ENCODE measurements around the gene MSH6. TPM values are rescaled to one million over a fixed set of nuclear protein-coding genes. Genes with fewer than 3 reads are reported as not detected.

Gene MSH6
- total RNA-seq, 1 experiment from 2014 or later: 88.1 TPM

- Mint-ChIP-seq H3K27me3 (ENCODE audit: unreplicated experiment) (no peaks in the 10 kb centered on the region), H3K4me1 (ENCODE audit: low read depth, unreplicated experiment) (no peaks in the 10 kb centered on the region), H3K27ac (ENCODE audit: unreplicated experiment) (no peak overlapping the region), H3K9me3 (ENCODE audit: low read depth, unreplicated experiment) (peaks cover 4% of the 10 kb centered on the region), H3K36me3 (ENCODE audit: insufficient read depth, unreplicated experiment) (peaks cover 68% of the 10 kb centered on the region), H3K4me3 (ENCODE audit: low read depth, unreplicated experiment) (no peak overlapping the region)
- TF ChIP-seq, protein P1, sequence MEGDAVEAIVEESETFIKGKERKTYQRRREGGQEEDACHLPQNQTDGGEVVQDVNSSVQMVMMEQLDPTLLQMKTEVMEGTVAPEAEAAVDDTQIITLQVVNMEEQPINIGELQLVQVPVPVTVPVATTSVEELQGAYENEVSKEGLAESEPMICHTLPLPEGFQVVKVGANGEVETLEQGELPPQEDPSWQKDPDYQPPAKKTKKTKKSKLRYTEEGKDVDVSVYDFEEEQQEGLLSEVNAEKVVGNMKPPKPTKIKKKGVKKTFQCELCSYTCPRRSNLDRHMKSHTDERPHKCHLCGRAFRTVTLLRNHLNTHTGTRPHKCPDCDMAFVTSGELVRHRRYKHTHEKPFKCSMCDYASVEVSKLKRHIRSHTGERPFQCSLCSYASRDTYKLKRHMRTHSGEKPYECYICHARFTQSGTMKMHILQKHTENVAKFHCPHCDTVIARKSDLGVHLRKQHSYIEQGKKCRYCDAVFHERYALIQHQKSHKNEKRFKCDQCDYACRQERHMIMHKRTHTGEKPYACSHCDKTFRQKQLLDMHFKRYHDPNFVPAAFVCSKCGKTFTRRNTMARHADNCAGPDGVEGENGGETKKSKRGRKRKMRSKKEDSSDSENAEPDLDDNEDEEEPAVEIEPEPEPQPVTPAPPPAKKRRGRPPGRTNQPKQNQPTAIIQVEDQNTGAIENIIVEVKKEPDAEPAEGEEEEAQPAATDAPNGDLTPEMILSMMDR (IDR thresholded peaks at IDR 0.05; ENCODE audit: unreplicated experiment): no peak
- CTCF ChIA-PET: no interaction called here
- BruUV-seq (replicated peaks): no TSS peak
- no peak for DNase-seq
- intact Hi-C loops (cut with micrococcal nuclease; ENCODE audit: unreplicated experiment): no loop called here
Measured at GRCh38 chr2:47803363-47803762, 20.4 kb downstream of the MSH6 start.

GRCh38 chr2:47803770-47804169 lies 20.8 kb downstream of the MSH6 start:
- Mint-ChIP-seq H3K36me3 (ENCODE audit: insufficient read depth, unreplicated experiment) (peaks cover 68% of the 10 kb centered on the region), H3K4me1 (ENCODE audit: low read depth, unreplicated experiment) (no peaks in the 10 kb centered on the region), H3K4me3 (ENCODE audit: low read depth, unreplicated experiment) (no peak overlapping the region), H3K27me3 (ENCODE audit: unreplicated experiment) (no peaks in the 10 kb centered on the region), H3K27ac (ENCODE audit: unreplicated experiment) (no peak overlapping the region), H3K9me3 (ENCODE audit: low read depth, unreplicated experiment) (peaks cover 4% of the 10 kb centered on the region)
- DNase-seq: no peak
- intact Hi-C loops (cut with micrococcal nuclease; ENCODE audit: unreplicated experiment): no loop called here
- TF ChIP-seq, protein P1 (IDR thresholded peaks at IDR 0.05; ENCODE audit: unreplicated experiment): no peak
- CTCF ChIA-PET: no interaction called here
- BruUV-seq (replicated peaks): no TSS peak

GRCh38 chr2:47805850-47806249 lies 22.9 kb downstream of the MSH6 start:
- Mint-ChIP-seq H3K36me3 (ENCODE audit: insufficient read depth, unreplicated experiment) (peaks cover 52% of the 10 kb centered on the region), H3K27ac (ENCODE audit: unreplicated experiment) (no peak overlapping the region)
- TF ChIP-seq, protein P1 (IDR thresholded peaks at IDR 0.05; ENCODE audit: unreplicated experiment): no peak

GRCh38 chr2:47808614-47809013 lies 25.7 kb downstream of the MSH6 start:
- BruUV-seq (replicated peaks): no TSS peak
- Mint-ChIP-seq H3K27me3 (ENCODE audit: unreplicated experiment) (no peaks in the 10 kb centered on the region), H3K36me3 (ENCODE audit: insufficient read depth, unreplicated experiment) (peaks cover 49% of the 10 kb centered on the region), H3K27ac (ENCODE audit: unreplicated experiment) (no peak overlapping the region), H3K4me3 (ENCODE audit: low read depth, unreplicated experiment) (no peak overlapping the region), H3K4me1 (ENCODE audit: low read depth, unreplicated experiment) (peaks cover 11% of the 10 kb centered on the region), H3K9me3 (ENCODE audit: low read depth, unreplicated experiment) (no peaks in the 10 kb centered on the region)
- CTCF ChIA-PET: no interaction called here
- DNase-seq: no peak
- intact Hi-C loops (cut with micrococcal nuclease; ENCODE audit: unreplicated experiment): no loop called here
- TF ChIP-seq, protein P1 (IDR thresholded peaks at IDR 0.05; ENCODE audit: unreplicated experiment): no peak

More at GRCh38 chr2:47805850-47806249, 22.9 kb downstream of the MSH6 start:
- Mint-ChIP-seq H3K27me3 (ENCODE audit: unreplicated experiment) (no peaks in the 10 kb centered on the region), H3K4me1 (ENCODE audit: low read depth, unreplicated experiment) (peaks cover 5% of the 10 kb centered on the region), H3K4me3 (ENCODE audit: low read depth, unreplicated experiment) (no peak overlapping the region), H3K9me3 (ENCODE audit: low read depth, unreplicated experiment) (peaks cover 4% of the 10 kb centered on the region)
- no peak for DNase-seq
- intact Hi-C loops (cut with micrococcal nuclease; ENCODE audit: unreplicated experiment): no loop called here
- CTCF ChIA-PET: no interaction called here
- no TSS peak for BruUV-seq (replicated peaks)

All from Calu3 (cell line).